GM18519 (cell line): ENCODE results near the gene OR6N2.

Source experiments
- ATAC-seq: cut with Tn5 transposase; IDR thresholded peaks from one replicate; pipeline ENCODE4 v1.9.1; 2021; ENCODE audit warnings: mild to moderate bottlenecking, moderate library complexity; ENCODE audit not compliant: unreplicated experiment, low FRiP score

OR6N2 gene

DNA sequence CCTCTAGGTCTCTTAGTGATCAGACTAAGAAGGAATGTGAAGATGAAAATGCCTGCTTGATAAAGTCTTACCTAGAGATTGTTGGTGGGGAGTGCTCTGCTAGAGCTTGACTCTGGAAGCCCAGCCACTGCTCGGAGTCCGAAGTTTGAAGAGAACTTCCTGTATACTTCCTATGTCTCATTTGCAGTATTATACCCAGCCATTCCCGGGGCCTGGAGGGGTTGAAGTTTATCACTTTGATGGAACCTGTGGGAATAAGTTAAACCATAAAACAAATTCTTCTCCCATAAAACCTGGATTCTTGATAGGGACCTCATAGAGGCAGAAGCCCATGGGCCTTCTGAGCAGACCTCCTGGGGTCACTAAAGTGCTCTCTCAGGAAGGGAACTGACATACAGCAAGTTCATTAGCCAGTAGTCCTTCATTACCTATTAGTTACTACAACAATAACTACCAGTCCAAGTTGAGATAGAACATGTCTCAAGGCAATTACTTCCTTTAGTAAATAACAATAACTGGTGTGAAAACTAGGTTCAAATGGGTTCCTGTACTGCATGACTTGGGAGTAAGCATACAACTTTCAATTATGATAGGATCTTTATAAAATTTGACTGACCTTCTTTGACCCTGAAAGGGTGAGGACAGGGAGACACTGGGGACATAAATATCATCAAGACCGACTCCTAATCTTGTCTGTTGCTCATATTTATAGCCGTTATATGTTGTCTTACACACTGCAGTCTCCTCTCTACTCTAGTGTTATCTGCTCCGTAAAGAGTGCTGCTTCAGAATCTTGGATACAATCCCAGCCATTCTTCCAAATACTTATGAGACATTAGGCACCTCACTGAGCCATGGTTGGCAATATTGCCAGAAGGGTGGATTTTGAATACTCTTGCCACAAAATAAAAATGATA lies 8.8 kb downstream of the OR6N2 start, which contains the start of gene OR6N1:
TSS of gene OR6N1 (minus strand) at position 246 of the 917 bp plus-strand sequence. CDS start 5,513 bp downstream, outside the sequence.
- ATAC-seq: no peak

GRCh38 chr1:158754420-158754819 lies 26.6 kb downstream of the OR6N2 start, which contains the start of gene OR6K6:
Gene OR6K6, plus strand, starts transcription at chr1:158754720. Its CDS starts 168 bp downstream, at chr1:158754888.
- ATAC-seq: no peak

- no peak for ATAC-seq
These were observed 28.8 kb downstream of the OR6N2 start for GRCh38 chr1:158752155-158752712.

DNA sequence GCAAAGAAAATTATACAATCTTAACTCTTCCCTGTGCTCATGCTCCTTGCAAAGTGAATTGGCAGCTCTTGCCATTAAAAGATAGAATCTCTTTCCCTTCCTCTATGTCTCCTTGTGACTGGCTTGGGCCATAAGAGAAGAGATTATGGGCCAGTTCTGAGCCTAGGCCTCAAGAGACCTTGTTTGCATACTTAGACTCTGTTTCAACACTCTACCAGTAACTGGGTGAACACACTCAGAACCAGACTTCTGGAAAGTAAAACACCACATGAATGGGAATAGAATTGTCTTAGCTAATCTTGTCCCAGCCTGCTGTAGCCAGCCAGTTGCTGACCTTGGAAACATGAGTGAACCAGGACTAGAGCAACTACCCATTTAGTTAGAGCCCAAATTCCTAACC lies 45.2 kb downstream of the OR6N2 start:
- ATAC-seq: no peak

- ATAC-seq: no peak
These were observed 48.5 kb downstream of the OR6N2 start for GRCh38 chr1:158732524-158732923.

DNA sequence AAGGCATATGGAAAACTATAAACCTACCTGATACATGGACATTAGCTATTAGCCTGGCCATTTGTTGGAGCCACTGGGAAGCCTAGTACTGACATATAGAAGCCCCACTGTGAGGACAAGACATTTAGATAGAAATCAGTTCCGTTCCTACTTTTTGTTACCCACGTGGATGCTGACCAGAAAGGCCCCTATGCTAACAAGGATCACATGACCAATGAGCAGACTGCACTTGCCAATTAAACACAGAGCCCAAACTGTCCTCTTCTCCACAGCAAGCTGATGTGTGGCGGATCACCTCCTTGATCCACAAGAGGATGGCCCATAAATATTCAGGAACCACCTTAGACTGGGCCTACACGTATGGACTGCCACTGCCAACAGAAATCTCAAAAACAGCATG lies 49.3 kb downstream of the OR6N2 start:
- ATAC-seq: no peak

- no peak for ATAC-seq
These were observed 50.6 kb downstream of the OR6N2 start for GRCh38 chr1:158730453-158730852.

DNA sequence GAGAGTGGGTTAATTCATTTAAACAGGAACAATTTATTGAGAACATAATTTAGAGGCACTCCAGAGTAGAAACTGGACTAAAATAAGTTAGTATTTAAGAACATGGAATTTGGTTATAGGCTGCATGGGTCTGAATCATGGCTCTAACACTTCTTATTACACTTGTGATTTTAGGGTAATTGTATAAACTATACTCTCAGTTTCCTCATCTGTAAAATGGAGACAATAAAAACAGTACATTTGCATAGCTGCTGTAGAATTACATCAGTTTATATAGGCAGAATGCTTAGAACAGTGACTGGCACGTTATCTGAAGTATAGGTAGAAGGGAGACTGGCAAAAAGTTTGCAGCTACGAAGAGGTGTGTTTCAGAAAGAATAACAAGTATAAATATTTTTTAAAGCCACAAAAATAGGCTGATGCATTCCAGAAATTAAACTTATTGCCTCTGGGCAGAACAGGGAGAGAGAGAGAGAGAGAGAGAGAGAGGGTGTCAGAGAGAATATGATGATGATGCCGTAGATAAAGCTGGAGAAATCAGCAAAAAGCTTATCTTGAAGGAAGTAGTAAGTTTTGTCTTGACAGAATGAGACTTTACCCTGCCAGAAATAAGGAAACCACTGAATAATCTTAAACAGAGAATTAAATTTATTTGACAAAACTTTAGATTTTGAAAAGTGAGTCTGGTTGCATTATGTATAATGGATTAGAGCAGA lies 52.3 kb downstream of the OR6N2 start:
- ATAC-seq: no peak

DNA sequence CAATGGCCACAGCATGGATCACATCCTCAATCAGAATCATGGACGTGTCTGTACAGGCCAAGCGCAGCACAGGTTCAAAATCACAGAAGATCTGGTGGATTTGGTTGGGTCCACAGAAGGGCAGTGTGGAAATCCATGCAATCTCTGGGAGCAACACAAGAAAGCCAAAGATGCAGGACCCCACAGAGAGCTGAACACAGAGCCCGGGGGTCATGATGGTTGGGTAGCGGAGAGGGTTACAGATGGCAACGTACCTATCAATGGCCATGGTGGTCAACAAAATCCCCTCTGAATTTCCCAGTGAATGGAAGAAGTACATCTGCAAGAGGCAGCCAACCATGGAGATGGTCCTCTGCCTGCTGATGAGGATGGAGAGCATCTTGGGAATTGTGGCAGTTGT lies 56.6 kb downstream of the OR6N2 start:
- ATAC-seq: no peak
